Neural progenitor cell (in vitro differentiated cells): Measurements from ENCODE around the gene RAE1. TPM values are rescaled to one million over a fixed set of nuclear protein-coding genes. Genes with fewer than 3 reads are reported as not detected.

ENCODE experiments used
- DNase-seq: peaks from one replicate; pipeline ENCODE4 v3.0.0-alpha.2; 2016; ENCODE audit warnings: low spot score
- H2AFZ ChIP-seq: fragments of 200-600 bp; sonication (generic); replicated peaks from 2 replicates; pipeline ENCODE4 v1.6.1; 2016; ENCODE audit warnings: antibody characterized with exemption
- H3F3A ChIP-seq: fragments of 200-600 bp; sonication (generic); 2 replicates; pipeline ENCODE4 v1.6.1; 2016; ENCODE audit warnings: antibody characterized with exemption, low read depth
- H3K27ac ChIP-seq: fragments of 200-600 bp; sonication (generic); 2 replicates; pipeline ENCODE4 v1.5.1; 2016; ENCODE audit warnings: mild to moderate bottlenecking
- H3K27me3 ChIP-seq: fragments of 200-600 bp; sonication (generic); 2 replicates; pipeline ENCODE4 v1.6.1; 2016; ENCODE audit warnings: mild to moderate bottlenecking, moderate library complexity
- H3K36me3 ChIP-seq: fragments of 200-600 bp; sonication (generic); 2 replicates; pipeline ENCODE4 v1.5.1; 2016
- H3K4me1 ChIP-seq: fragments of 200-600 bp; sonication (generic); 2 replicates; pipeline ENCODE4 v1.6.1; 2016; ENCODE audit warnings: mixed run types
- H3K4me2 ChIP-seq: fragments of 200-600 bp; sonication (generic); 2 replicates; pipeline ENCODE4 v1.6.1; 2016
- H3K4me3 ChIP-seq: fragments of 200-600 bp; sonication (generic); 2 replicates; pipeline ENCODE4 v1.5.1; 2016
- H3K79me2 ChIP-seq: fragments of 200-600 bp; sonication (generic); 2 replicates; pipeline ENCODE4 v1.6.1; 2016; ENCODE audit warnings: low read depth
- H3K9ac ChIP-seq: fragments of 200-600 bp; sonication (generic); 2 replicates; pipeline ENCODE4 v1.6.1; 2016
- H3K9me3 ChIP-seq: fragments of 200-600 bp; sonication (generic); 2 replicates; pipeline ENCODE4 v1.5.1; 2016; ENCODE audit warnings: low read depth
- H4K20me1 ChIP-seq: fragments of 200-600 bp; sonication (generic); 2 replicates; pipeline ENCODE4 v1.6.1; 2016; ENCODE audit warnings: low read depth
- H3K27ac Mint-ChIP-seq: 3 replicates; pipeline ENCODE4 v1.8.0; 2021; ENCODE audit warnings: mixed read lengths
- H3K27me3 Mint-ChIP-seq: 2 replicates; pipeline ENCODE4 v1.8.0; 2022; ENCODE audit warnings: low read depth, mild to moderate bottlenecking, inconsistent platforms, moderate library complexity, mixed read lengths; ENCODE audit not compliant: insufficient read depth
- H3K36me3 Mint-ChIP-seq: 3 replicates; pipeline ENCODE4 v1.8.0; 2021; ENCODE audit warnings: mixed read lengths
- H3K4me1 Mint-ChIP-seq: 3 replicates; pipeline ENCODE4 v1.8.0; 2021; ENCODE audit warnings: mixed read lengths
- H3K4me3 Mint-ChIP-seq: 3 replicates; pipeline ENCODE4 v1.8.0; 2021; ENCODE audit warnings: mild to moderate bottlenecking, moderate library complexity, mixed read lengths
- H3K9me3 Mint-ChIP-seq: 3 replicates; pipeline ENCODE4 v1.8.0; 2020; ENCODE audit warnings: mixed read lengths
- EZH2 ChIP-seq: fragments of 200-600 bp; sonication (generic); IDR thresholded peaks from 2 replicates; pipeline ENCODE4 v1.6.1; 2017; ENCODE audit warnings: antibody characterized with exemption, mild to moderate bottlenecking, moderate library complexity
- EZH2phosphoT487 ChIP-seq: fragments of 200-600 bp; sonication (generic); IDR thresholded peaks from 2 replicates; pipeline ENCODE4 v1.6.1; 2017; ENCODE audit warnings: antibody characterized with exemption
- total RNA-seq: library from RNA; depleted of rRNA; stranded (reverse); fragments of >200 nt; gene quantifications from 2 replicates; pipeline ENCODE4 v1.2.3, GENCODE V29; 2015; ENCODE audit warnings: low replicate concordance
- TF ChIP-seq, protein P1 (sequence below): fragments of 200-600 bp; sonication (generic); IDR thresholded peaks from 2 replicates; pipeline ENCODE4 v1.5.1; 2017; ENCODE audit warnings: antibody characterized with exemption, mild to moderate bottlenecking

RAE1 gene
- total RNA-seq, 1 donor from 2014 or later, result 77.6 TPM

GRCh38 chr20:57378646-57379262, 27.7 kb downstream of the RAE1 start:
- no peaks in the 10 kb centered on the region for H3K36me3 ChIP-seq
- no peaks in the 10 kb centered on the region for H3K9me3 Mint-ChIP-seq
- H3K27ac Mint-ChIP-seq, result no peak overlapping the region

DNA sequence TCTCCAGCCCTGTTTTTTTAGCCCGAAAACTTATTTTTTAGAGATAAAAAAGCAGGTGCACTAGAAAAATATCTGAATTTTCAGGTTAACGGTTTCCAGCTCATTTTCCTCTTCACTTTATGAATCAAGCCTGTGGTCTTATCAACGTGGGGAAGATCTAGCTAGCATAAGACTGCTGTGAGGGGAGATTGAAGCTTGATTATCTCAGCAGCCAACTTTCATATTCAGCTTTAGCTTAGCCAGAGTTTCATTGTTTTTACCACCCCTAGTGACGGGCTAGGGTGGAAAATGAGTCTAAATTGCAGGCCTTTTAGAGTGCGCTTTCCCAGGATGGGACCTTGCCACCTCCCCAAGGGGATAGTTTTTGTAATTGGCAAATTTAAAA, 28.2 kb downstream of the RAE1 start:
- TF ChIP-seq EZH2phosphoT487 (no peak), EZH2 (no peak)
- TF ChIP-seq, protein P1, sequence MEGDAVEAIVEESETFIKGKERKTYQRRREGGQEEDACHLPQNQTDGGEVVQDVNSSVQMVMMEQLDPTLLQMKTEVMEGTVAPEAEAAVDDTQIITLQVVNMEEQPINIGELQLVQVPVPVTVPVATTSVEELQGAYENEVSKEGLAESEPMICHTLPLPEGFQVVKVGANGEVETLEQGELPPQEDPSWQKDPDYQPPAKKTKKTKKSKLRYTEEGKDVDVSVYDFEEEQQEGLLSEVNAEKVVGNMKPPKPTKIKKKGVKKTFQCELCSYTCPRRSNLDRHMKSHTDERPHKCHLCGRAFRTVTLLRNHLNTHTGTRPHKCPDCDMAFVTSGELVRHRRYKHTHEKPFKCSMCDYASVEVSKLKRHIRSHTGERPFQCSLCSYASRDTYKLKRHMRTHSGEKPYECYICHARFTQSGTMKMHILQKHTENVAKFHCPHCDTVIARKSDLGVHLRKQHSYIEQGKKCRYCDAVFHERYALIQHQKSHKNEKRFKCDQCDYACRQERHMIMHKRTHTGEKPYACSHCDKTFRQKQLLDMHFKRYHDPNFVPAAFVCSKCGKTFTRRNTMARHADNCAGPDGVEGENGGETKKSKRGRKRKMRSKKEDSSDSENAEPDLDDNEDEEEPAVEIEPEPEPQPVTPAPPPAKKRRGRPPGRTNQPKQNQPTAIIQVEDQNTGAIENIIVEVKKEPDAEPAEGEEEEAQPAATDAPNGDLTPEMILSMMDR, result no peak
- H3K4me1 ChIP-seq, result peaks cover 6% of the 10 kb centered on the region
- no peak for DNase-seq
- H3K27ac ChIP-seq, result no peak overlapping the region
- no peak overlapping the region for H3K4me2 ChIP-seq
- H3K36me3 ChIP-seq, result no peaks in the 10 kb centered on the region
- no peak overlapping the region for H2AFZ ChIP-seq
- H3K36me3 Mint-ChIP-seq, result peaks cover 16% of the 10 kb centered on the region
- H3K79me2 ChIP-seq, result no peaks in the 10 kb centered on the region
- peaks cover 3% of the 10 kb centered on the region for H3K27me3 Mint-ChIP-seq
- H3K27ac Mint-ChIP-seq, result no peak overlapping the region
- no peak overlapping the region for H3K4me3 Mint-ChIP-seq
- H3K9me3 Mint-ChIP-seq, result no peaks in the 10 kb centered on the region
- no peak overlapping the region for H3K9ac ChIP-seq
- H3K4me3 ChIP-seq, result no peak overlapping the region
- H3F3A ChIP-seq, result peaks cover 14% of the 10 kb centered on the region
- H3K27me3 ChIP-seq, result no peaks in the 10 kb centered on the region
- H3K4me1 Mint-ChIP-seq, result peaks cover 2% of the 10 kb centered on the region
- no peaks in the 10 kb centered on the region for H3K9me3 ChIP-seq
- peaks cover 9% of the 10 kb centered on the region for H4K20me1 ChIP-seq

More at GRCh38 chr20:57378646-57379262, 27.7 kb downstream of the RAE1 start:
- Histone ChIP-seq H3F3A (peaks cover 13% of the 10 kb centered on the region), H3K4me2 (no peak overlapping the region), H4K20me1 (peaks cover 9% of the 10 kb centered on the region), H3K4me3 (no peak overlapping the region), H3K79me2 (no peaks in the 10 kb centered on the region), H3K4me1 (peaks cover 4% of the 10 kb centered on the region), H3K27me3 (no peaks in the 10 kb centered on the region), H3K27ac (no peak overlapping the region), H3K9ac (no peak overlapping the region), H3K9me3 (no peaks in the 10 kb centered on the region), H2AFZ (no peak overlapping the region)
- H3K36me3 Mint-ChIP-seq, result peaks cover 19% of the 10 kb centered on the region
- peaks cover 2% of the 10 kb centered on the region for H3K4me1 Mint-ChIP-seq
- TF ChIP-seq EZH2 (no peak), EZH2phosphoT487 (no peak)
- TF ChIP-seq, protein P1, result no peak
- no peak overlapping the region for H3K4me3 Mint-ChIP-seq
- peaks cover 3% of the 10 kb centered on the region for H3K27me3 Mint-ChIP-seq
- no peak for DNase-seq

- Mint-ChIP-seq H3K9me3 (no peaks in the 10 kb centered on the region), H3K27ac (no peak overlapping the region), H3K27me3 (peaks cover 3% of the 10 kb centered on the region), H3K4me3 (no peak overlapping the region), H3K4me1 (peaks cover 2% of the 10 kb centered on the region), H3K36me3 (peaks cover 13% of the 10 kb centered on the region)
- peaks cover 14% of the 10 kb centered on the region for H3F3A ChIP-seq
- H3K27me3 ChIP-seq, result no peaks in the 10 kb centered on the region
- H3K9me3 ChIP-seq, result no peaks in the 10 kb centered on the region
- H3K79me2 ChIP-seq, result no peaks in the 10 kb centered on the region
- no peak overlapping the region for H3K4me3 ChIP-seq
- no peaks in the 10 kb centered on the region for H3K36me3 ChIP-seq
- no peak for TF ChIP-seq EZH2phosphoT487
- TF ChIP-seq, protein P1, result no peak
- TF ChIP-seq EZH2, result no peak
- H4K20me1 ChIP-seq, result peaks cover 9% of the 10 kb centered on the region
- no peak overlapping the region for H3K4me2 ChIP-seq
- H3K4me1 ChIP-seq, result peaks cover 6% of the 10 kb centered on the region
- no peak for DNase-seq
- H3K9ac ChIP-seq, result no peak overlapping the region
- no peak overlapping the region for H3K27ac ChIP-seq
- H2AFZ ChIP-seq, result no peak overlapping the region
These were observed 29.2 kb downstream of the RAE1 start for GRCh38 chr20:57380081-57380750.
